Right lobe of liver (tissue), 6 donors: Measurements from ENCODE around the gene ING5. TPM values are rescaled to one million over a fixed set of nuclear protein-coding genes. Genes with fewer than 3 reads are reported as not detected.

Experiments used
- ATAC-seq, 4 donors: fragments of 200-7000 bp; cut with Tn5 transposase; one replicate each; pipeline ENCODE4 v1.9.1; 2020; ENCODE audit warnings: mild to moderate bottlenecking in 4 of 4, moderate library complexity in 4 of 4
- DNase-seq, 3 donors: peaks; one replicate each; pipeline ENCODE4 v3.0.0-alpha.2; 2020
- H3K27ac ChIP-seq, 3 donors: fragments of 200-600 bp; one replicate each; pipeline ENCODE4 v1.8.0; 2022
- H3K27me3 ChIP-seq, 2 donors: fragments of 200-600 bp; one replicate each; pipeline ENCODE4 v1.8.0; 2022
- H3K36me3 ChIP-seq, 4 donors: fragments of 200-600 bp; sonication (generic) in 1 of 4; one replicate each; pipeline versions ENCODE4 v1.5.1 to v1.8.0; 2017 to 2022; ENCODE audit warnings: control low read depth in 1 of 4
- H3K4me1 ChIP-seq, 4 donors: fragments of 200-600 bp; sonication (generic) in 1 of 4; one replicate each; pipeline versions ENCODE4 v1.5.1 to v1.8.0; 2017 to 2022; ENCODE audit warnings: control low read depth in 1 of 4
- H3K4me3 ChIP-seq, 3 donors: fragments of 200-600 bp; one replicate each; pipeline ENCODE4 v1.8.0; 2022
- H3K9me3 ChIP-seq, 4 donors: fragments of 200-600 bp; sonication (generic) in 1 of 4; one replicate each; pipeline versions ENCODE4 v1.5.1 to v1.8.0; 2017 to 2022; ENCODE audit warnings: control low read depth in 1 of 4
- POLR2A ChIP-seq: fragments of 450-650 bp; IDR thresholded peaks from one replicate; pipeline ENCODE4 v1.6.1; 2017; ENCODE audit warnings: antibody characterized with exemption, mild to moderate bottlenecking
- WGBS: methylation state at CpG from one replicate; pipeline ENCODE4 v1.1.6; 2018; ENCODE audit warnings: low coverage, low lambda C conversion rate; ENCODE audit not compliant: insufficient coverage; ENCODE audit errors: missing lambda C conversion rate; 5-methylcytosine and 5-hydroxymethylcytosine counted together
- intact Hi-C, 2 donors: fragments of 100-400 bp; cut with DNase I; formaldehyde crosslinking; loops; one replicate each; pipeline versions ENCODE4 v1.11.2 to v1.14.1; 2022
- total RNA-seq, 6 experiments: library from RNA; depleted of rRNA in 2 of 6; stranded (reverse); fragments of >200 nt in 2 of 6; fragmentation: NEBNext Ultra II Directional in 3 of 6; extraction: Animal tissue kit (Norgen Biotek cat#: 25700) in 3 of 6; gene quantifications; one replicate each; pipeline versions ENCODE4 v1.1.0 to v1.2.4, GENCODE V29; 2016 to 2023
- TF ChIP-seq, protein P1 (sequence below), 4 donors: fragments of 200-600 bp in 3 of 4; fragments of 450-650 bp in 1 of 4; IDR thresholded peaks; one replicate each; pipeline versions ENCODE4 v1.5.1 to v1.8.0; 2016 to 2022; ENCODE audit warnings: antibody characterized with exemption in 4 of 4, mild to moderate bottlenecking in 2 of 4
- donor health status: DM: no; HTN: yes; CAD: no.
- donor health status: DM: no; HTN: no; CAD: no.
- donor health status: DM: no; HTN: no; CAD: no.
- donor health status: DM: no; HTN: yes; CAD: no.
- donor health status: DM: no; HTN: yes; CAD: no.

The ING5 gene
- total RNA-seq, 6 experiments from 2014 or later, result 8.2 to 20.3 (median 13.0) TPM

DNA sequence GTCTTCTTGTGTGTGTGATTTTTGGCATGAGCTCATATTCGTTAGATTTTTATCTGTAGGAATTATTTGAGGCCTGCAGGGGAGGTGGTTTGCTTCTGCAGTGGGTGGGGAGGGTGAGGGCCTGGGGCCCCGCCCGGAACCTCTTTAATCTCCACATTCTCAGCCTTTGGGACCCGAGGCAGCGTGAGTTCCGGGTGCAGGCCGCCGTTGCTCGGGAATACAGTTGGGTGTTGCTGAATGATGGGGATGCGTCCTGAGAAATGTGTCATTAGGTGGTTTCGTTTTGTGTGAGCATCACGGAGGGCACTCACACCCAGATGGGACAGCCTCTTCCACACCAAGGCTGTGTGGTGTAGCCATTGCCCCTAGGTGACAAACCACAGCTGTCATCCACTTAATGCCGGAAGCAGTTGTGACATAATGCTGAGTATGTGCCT, 61.1 kb downstream of the ING5 start:
- H3K9me3 ChIP-seq, result no peaks in the 10 kb centered on the region
- DNase-seq (no peak), ATAC-seq (peak; percentile 25 to 58 (median 46))
- no peak overlapping the region for H3K27ac ChIP-seq
- H3K4me1 ChIP-seq, result no peaks in the 10 kb centered on the region
- no peaks in the 10 kb centered on the region for H3K27me3 ChIP-seq
- TF ChIP-seq, protein P1, sequence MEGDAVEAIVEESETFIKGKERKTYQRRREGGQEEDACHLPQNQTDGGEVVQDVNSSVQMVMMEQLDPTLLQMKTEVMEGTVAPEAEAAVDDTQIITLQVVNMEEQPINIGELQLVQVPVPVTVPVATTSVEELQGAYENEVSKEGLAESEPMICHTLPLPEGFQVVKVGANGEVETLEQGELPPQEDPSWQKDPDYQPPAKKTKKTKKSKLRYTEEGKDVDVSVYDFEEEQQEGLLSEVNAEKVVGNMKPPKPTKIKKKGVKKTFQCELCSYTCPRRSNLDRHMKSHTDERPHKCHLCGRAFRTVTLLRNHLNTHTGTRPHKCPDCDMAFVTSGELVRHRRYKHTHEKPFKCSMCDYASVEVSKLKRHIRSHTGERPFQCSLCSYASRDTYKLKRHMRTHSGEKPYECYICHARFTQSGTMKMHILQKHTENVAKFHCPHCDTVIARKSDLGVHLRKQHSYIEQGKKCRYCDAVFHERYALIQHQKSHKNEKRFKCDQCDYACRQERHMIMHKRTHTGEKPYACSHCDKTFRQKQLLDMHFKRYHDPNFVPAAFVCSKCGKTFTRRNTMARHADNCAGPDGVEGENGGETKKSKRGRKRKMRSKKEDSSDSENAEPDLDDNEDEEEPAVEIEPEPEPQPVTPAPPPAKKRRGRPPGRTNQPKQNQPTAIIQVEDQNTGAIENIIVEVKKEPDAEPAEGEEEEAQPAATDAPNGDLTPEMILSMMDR (IDR thresholded peaks at IDR 0.05), result no peak
- TF ChIP-seq POLR2A, result no peak
- 86% methylated on average over 5 of the region's 13 CpGs for WGBS
- H3K36me3 ChIP-seq, result peaks cover 0 to 7% (median 0%) of the 10 kb centered on the region in 4 donors
- H3K4me3 ChIP-seq, result no peak overlapping the region
- intact Hi-C loops, result no loop called here

DNA sequence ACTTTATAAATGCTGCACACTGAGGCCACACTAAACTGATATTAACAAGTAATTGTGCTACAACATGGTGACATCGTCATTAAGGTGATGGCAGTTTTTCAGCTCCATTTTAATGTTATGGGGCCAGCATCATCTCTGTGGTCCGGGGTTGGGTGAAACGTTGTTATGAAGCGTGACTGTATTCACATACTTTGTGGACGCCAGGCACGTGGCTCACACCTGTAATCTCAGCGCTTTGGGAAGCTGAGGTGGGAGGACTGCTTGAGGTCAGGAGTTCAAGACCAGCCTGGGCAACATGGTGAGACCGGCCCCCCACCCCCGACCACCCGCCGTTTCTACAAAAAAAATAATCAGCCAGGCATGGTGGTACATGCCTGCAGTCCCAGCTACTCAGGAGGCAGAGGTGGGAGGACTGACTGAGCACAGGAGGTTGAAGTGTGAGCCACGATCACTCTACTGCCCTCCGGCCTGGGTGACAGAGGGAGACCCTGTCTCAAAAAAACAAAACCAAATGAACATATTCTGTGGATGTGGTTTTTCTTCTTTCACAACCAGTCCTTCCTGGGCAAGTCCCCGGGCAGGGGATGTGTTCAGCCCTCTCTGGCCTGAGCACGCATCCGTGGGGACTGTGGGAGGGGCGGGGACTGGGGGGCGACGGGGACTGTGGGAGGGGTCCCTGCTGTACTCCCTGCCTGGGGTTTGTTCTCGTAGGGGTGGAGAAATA, 61.9 kb downstream of the ING5 start:
- ATAC-seq, result no peak
- 78% methylated on average over 13 of the region's 20 CpGs for WGBS
- peaks cover 0 to 7% (median 0%) of the 10 kb centered on the region in 4 donors for H3K36me3 ChIP-seq
- TF ChIP-seq, protein P1 (IDR thresholded peaks at IDR 0.05), result no peak
- no peak for TF ChIP-seq POLR2A
- no peak overlapping the region for H3K4me3 ChIP-seq
- H3K27ac ChIP-seq, result no peak overlapping the region
- DNase-seq, result no peak
- intact Hi-C loops, result no loop called here
- no peaks in the 10 kb centered on the region for H3K9me3 ChIP-seq
- H3K4me1 ChIP-seq, result no peaks in the 10 kb centered on the region
- H3K27me3 ChIP-seq, result no peaks in the 10 kb centered on the region

DNA sequence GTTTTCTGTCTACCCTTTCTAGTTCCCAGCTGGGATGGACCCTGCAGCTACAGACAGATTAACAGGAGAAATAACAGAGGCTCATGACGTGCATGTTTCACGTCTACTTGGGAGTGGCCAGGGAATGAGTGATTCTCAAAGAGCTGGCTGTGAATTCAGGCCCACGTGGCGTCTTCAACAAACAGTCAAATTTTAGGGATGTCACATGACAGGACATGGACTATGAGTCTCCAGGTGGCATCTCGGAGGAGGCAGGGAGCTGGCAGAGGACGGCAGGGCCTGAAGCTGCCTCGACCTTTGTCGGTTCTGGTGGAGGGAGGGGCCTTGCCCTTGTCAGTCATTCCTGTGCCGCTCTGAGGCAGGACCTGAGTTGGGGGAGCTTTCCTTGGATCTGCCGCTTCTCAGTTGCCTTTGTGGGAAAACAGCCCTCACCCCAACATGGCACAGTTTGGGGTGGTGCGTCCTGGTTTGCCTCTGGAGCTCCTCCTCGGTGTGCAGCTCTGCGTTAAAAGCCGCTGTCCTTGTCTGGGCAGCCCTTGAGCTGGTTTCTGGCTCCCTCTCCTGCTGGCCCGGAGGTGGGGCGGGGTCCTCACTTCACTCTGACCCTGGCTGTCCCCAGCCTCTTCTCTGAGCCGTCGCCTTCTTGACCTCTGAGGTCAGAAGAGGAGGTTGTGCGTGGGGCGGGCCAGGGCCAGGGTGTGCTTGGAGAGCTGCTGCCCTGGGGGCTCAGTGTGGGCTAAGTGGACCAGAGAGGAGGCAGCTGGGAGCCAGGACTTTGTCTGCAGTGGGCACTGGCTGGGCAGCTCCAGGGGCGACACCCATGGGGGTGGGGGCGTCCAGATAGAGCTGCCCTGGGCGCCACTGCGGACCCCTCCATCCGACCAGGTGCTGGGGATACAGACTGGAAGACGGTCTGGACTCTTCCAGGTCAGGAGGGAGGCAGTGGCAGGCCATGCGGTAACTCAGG, 62.7 kb downstream of the ING5 start:
- Histone ChIP-seq H3K4me3 (no peak overlapping the region), H3K36me3 (peaks cover 0 to 2% (median 0%) of the 10 kb centered on the region in 4 donors), H3K4me1 (no peaks in the 10 kb centered on the region), H3K27ac (no peak overlapping the region), H3K27me3 (no peaks in the 10 kb centered on the region), H3K9me3 (no peaks in the 10 kb centered on the region)
- no peak for DNase-seq
- ATAC-seq, result peak in 1 of 4 donors; percentile 7
- TF ChIP-seq, protein P1 (IDR thresholded peaks at IDR 0.05), result no peak
- TF ChIP-seq POLR2A, result no peak
- intact Hi-C loops, result no loop called here
- 82% methylated on average over 7 of the region's 27 CpGs for WGBS

DNA sequence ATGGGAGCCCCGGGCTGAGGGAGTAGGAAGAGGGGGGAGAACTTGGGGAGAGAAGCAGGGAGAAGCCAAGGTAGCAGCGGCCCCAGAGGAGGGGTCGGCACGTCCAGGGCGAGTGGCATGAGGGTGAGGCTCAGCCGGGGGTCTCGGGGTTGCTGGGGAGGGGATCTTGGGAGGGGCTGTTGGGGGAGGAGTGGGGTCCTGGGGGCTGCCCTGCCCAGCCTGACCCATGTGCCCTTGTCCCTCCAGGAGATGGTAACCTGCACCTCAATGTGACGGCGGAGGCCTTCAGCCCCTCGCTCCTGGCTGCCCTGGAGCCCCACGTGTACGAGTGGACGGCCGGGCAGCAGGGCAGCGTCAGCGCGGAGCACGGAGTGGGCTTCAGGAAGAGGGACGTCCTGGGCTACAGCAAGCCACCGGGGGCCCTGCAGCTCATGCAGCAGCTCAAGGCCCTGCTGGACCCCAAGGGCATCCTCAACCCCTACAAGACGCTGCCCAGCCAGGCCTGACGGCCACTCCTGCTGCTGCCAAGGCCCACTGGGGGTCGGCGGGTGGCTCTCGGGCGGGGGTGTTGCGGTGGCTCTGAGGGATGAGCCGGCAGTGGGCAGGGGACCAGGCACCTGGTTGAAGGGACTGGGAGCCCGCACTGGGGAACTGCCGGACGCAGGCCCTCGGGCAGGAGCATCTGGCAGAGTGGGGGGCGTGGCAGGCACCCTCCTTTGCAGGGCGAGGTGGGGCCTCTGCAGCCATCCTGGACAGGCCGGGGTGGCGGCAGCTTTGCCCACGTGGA, 65.8 kb downstream of the ING5 start:
- Histone ChIP-seq H3K27ac (no peak overlapping the region), H3K36me3 (no peaks in the 10 kb centered on the region), H3K27me3 (no peaks in the 10 kb centered on the region), H3K9me3 (no peaks in the 10 kb centered on the region), H3K4me1 (peaks cover 0 to 24% (median 10%) of the 10 kb centered on the region in 4 donors), H3K4me3 (no peak overlapping the region)
- TF ChIP-seq POLR2A, result no peak
- TF ChIP-seq, protein P1 (IDR thresholded peaks at IDR 0.05), result no peak
- WGBS, result no CpG with 5 or more reads among the region's 37 CpGs
- intact Hi-C loops, result no loop called here
- DNase-seq (no peak), ATAC-seq (no peak)
